HG02678 (cell line): ENCODE data around the gene SNX8.
A peak's percentile ranks its signal among the peaks of the same experiment; 100 is the strongest.

Source experiments
- ATAC-seq: cut with Tn5 transposase; IDR thresholded peaks from one replicate; pipeline ENCODE4 v1.9.1; 2021; ENCODE audit warnings: mild to moderate bottlenecking, moderate library complexity; ENCODE audit not compliant: unreplicated experiment

SNX8 gene

GRCh38 chr7:2224934-2225333 is 89.3 kb downstream of the SNX8 start:
- ATAC-seq: no peak

GRCh38 chr7:2224491-2224928 is 89.7 kb downstream of the SNX8 start:
- no peak for ATAC-seq

- ATAC-seq: no peak
Measured at GRCh38 chr7:2223321-2223720, 90.9 kb downstream of the SNX8 start.

DNA sequence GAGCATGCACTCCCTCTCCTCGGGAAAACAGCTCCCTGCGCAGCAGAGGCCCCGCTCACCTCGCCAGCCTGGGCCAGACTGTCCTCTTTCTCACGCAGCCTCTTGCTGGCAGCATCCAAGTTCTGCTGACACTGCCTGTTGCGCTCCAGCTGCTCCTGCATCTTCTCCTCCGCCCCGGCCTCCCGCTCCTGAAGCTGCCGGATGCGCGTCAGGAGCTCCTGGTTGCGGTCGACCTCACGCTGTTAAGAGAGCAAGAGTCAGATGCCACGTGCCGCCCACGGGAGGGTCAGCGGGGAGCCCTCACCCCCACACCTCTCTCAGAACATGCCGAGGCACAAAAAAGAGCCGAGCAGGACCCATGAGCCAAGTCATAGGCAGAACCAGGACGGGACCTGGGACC is 91.7 kb downstream of the SNX8 start:
- no peak for ATAC-seq

GRCh38 chr7:2220954-2221353 is 93.3 kb downstream of the SNX8 start:
- ATAC-seq: no peak

DNA sequence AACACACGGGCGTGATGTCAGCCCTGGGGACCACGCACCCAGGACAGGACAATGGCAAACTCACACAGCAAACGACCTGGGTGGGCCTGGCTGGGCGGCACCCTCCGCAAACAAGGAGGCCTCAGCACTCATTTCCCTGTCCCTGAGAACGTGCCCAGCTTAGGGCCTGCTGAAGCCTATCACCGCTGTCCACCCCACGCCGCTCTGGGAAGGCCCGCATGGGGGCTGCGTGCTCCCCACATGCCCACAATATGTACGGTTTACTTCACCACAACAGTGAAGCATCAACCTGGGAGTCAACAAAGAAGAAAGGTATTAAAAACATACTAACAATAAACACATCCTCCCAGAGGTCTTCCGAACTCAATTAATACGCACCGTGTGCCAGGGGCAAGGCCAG is 93.7 kb downstream of the SNX8 start:
- no peak for ATAC-seq

GRCh38 chr7:2220030-2220429 is 94.2 kb downstream of the SNX8 start:
- ATAC-seq: no peak

DNA sequence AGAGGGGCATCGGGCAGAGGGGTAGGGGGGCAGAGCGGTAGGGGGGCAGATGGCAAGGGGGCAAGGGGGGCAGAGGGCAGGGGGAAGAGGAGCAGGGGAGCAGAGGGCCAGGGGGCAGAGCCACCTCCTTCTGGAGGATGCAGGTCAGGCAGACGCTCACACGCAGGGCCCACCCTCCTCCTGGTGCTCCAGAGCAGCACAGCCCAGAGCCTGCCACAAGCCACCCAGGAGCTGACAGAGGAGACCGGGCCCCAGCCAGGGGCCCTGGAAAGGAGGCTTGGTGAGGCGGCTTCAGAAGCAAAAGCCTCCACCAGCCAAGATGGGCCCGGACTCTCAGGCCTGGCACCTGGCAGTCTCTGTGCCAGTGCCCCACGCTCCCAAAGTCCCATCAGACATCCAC is 94.6 kb downstream of the SNX8 start:
- ATAC-seq: no peak

- ATAC-seq: no peak
Measured at GRCh38 chr7:2219136-2219535, 95.1 kb downstream of the SNX8 start.

GRCh38 chr7:2218444-2218785 is 95.8 kb downstream of the SNX8 start:
- no peak for ATAC-seq

- no peak for ATAC-seq
Measured at GRCh38 chr7:2217716-2218443, 96.4 kb downstream of the SNX8 start.

DNA sequence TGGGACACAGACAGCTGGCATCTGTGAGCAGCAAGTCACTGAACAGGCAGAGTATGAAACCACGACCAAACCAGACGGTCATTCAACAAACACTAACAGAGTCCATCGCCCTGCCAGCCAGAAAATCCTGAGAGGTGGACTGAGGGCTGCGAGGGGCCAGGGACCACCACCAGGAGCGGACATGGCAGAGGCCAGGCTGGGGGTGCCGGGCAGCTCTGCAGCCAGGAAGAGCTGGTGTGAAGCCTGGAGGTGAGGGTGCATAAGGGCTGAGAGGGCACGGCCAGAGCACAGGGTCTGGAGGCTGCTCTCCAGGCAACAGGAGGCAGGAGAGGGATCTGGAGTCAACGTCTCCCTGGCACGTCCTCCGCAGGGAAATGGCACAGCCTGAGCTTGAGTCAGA is 97.0 kb downstream of the SNX8 start:
- ATAC-seq: no peak

DNA sequence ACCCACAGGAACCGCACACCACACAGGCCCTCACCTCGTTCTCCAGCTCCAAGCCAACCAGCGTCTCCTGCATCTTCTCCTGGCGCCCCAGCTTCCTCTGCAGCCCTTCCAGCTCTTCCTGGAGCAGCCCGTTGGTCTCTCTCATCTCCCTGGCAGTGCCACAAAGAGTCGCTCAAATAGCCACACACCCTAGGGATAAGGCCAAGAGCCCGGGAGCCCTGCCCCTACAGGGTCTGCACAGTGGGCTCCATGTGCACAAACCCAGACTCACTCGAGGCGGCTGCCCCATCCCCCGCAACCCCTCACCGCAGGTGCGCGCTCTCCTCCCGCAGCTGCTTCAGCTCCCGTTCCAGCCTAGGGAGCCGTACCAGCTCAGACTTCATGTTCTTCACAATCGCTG is 98.4 kb downstream of the SNX8 start:
- ATAC-seq: no peak

DNA sequence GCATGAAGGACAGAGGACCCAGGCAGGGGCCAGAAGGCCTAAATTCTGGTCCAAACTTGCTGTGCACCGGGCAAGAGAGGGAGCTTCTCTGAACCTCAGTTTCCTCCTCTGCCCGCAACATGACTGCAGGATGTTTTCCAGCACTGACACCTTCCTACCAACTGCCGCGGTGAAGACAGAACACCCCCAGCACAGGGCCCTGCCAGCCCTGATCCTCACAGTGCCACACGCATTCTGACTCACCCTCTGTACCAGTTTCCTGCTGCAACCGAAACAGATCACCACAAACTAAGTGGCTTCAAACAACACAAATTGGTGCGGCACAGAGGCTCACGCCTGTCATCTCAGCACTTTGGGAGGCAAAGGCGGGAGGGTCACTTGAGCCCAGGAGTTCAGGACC is 99.6 kb downstream of the SNX8 start:
- no peak for ATAC-seq

DNA sequence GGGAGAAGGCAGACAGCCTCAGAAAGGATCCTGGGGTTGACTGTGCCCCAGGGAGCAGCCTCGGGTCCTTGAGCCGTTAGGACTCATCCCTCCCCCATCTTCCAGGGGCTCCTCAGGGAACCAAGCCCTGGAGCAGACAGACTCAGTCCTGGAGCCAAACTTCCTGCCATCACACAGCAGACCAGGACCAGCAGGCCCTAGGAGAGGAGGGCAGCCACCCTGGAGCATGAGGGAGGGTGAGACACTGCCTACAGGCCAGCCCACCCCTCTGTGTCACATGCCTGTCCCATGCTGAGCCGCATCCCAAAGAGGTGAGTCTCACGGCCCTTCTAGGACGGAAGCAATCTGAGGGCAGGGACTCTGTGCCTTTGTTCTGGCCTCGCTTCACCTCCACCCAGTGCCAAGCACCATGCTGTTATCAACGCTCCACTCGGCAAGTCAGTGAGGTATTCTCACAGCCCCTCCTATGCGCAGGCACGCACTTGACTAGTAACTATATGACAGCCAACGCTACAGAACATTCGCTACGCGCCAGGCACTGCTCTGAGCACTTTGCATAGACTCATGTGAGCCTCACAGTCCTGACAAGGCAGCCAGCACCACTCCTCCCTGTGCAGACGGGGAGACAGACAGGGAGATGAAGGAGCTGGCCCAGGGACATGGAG is 100.6 kb downstream of the SNX8 start:
- no peak for ATAC-seq

DNA sequence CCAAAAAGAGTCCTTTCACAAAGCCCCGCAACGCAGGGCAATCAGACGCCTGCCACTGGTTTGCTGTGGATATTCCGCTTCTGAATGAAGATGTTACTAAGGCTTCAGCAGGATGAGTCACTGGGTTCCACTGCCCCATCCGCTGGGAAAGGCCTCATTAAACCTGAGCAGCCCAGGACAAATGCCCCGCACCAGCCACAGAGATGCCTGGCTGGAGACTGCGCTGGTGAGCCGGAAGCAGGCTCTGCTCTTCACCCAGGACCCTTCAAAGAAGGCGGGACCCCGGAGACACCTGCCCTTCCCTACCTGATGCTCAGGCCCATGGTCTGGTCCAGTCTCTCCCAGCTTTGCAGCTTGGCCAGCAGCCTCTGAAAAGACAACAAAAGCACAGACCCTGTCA is 101.3 kb downstream of the SNX8 start:
- no peak for ATAC-seq

- ATAC-seq: no peak
Measured at GRCh38 chr7:2211926-2212325, 102.3 kb downstream of the SNX8 start.

- ATAC-seq: no peak
Measured at GRCh38 chr7:2211259-2211880, 102.9 kb downstream of the SNX8 start.

DNA sequence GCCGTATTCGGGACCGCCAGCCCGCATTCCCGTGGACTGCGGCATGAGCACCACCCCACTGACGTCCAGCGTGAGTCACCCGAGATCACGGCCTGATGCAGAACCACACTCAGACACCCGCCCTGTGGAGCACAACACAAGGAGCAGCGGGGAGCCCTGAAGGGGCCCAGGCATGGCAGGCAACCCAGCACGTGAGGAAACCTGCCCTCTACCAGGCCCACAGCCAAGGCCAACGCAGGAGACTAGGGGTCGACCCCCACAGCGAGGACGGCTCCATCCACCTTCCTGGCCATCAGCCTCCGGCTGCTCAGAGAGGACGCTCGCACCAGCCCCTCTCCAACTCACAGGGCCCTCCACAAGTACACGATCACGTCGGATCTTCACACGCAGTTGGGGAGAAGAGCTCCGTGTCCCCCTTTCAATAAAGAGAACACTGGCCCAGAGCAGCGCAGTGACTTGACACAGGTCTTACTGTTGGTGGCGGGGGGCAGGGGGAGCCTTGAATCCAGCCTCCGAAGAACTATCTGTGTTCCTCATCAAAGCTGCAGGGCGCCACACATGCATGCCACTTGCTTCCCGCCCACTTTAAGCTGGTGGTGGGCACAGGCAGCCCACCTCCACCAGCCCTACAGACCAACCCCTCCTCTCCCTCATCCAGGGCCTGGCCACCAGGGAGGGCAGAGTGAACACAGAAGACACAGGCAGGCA is 103.5 kb downstream of the SNX8 start:
- ATAC-seq: no peak

GRCh38 chr7:2209961-2210323 is 104.3 kb downstream of the SNX8 start:
- ATAC-seq: no peak

- ATAC-seq: peak; percentile 64
Measured at GRCh38 chr7:2209146-2209960, 104.9 kb downstream of the SNX8 start.
